Measurements from ENCODE around the gene SLC52A3.

Gene SLC52A3

DNA sequence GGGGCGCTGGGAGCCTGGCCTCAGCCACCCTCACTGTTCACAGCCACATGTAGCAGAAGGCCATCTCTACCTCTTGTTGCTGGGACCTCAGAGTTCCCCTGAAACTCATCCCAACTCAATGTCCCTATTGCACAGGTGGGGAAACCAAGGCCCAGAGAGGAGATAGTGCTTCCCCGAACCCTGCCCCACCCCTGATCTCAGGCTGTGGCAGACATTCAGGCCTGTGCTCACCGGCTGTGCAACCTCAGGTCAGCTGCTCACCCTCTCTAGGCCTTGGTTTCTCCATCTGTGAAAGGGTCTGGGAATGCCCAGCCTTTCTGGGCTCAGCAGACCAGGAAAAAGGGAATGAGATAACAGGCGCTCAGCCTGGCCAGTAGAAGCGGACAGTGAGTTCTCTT lies 6.4 kb upstream of the SLC52A3 start:
- no peak for DNase-seq (ENCODE audit: low read depth)
- TF ChIP-seq, protein P1, sequence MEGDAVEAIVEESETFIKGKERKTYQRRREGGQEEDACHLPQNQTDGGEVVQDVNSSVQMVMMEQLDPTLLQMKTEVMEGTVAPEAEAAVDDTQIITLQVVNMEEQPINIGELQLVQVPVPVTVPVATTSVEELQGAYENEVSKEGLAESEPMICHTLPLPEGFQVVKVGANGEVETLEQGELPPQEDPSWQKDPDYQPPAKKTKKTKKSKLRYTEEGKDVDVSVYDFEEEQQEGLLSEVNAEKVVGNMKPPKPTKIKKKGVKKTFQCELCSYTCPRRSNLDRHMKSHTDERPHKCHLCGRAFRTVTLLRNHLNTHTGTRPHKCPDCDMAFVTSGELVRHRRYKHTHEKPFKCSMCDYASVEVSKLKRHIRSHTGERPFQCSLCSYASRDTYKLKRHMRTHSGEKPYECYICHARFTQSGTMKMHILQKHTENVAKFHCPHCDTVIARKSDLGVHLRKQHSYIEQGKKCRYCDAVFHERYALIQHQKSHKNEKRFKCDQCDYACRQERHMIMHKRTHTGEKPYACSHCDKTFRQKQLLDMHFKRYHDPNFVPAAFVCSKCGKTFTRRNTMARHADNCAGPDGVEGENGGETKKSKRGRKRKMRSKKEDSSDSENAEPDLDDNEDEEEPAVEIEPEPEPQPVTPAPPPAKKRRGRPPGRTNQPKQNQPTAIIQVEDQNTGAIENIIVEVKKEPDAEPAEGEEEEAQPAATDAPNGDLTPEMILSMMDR (IDR thresholded peaks at IDR 0.05; ENCODE audit: insufficient read depth, low read depth, low read length, missing control alignments): no peak
- no peak overlapping the region for H3K4me3 ChIP-seq (ENCODE audit: low read length)

DNA sequence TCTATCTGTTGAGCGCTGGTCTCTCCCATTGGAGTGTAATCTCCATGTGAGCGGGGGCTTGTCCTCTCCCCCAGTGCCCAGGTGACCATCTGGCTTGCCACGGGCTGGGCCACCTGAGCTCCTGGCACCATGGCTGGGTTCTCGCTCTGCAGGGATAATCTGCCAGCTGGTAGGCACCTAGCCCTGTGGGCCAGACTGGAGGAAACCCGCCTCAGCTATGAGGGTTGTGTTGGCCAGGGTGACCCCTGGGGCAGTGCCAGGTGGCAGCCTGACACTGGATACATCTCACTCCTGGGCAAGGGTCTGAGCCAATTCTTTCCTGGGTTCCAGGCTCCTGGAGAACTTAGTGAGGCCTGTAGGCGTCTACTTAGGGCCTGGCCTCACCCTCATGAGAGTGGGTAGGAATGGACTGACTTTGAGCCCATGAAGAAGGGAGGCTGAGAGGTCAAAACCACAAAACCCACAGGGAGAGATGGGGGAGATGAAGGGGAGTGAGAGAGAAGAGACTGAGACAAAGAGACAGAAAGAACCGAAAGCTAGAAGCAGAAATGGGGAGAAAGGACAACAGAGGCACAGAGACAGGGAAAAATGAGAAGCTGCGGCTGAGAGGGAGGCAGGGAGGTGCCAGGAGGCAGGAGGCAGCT lies 5.8 kb upstream of the SLC52A3 start:
- TF ChIP-seq, protein P1 (IDR thresholded peaks at IDR 0.05; ENCODE audit: insufficient read depth, low read depth, low read length, missing control alignments): no peak

DNA sequence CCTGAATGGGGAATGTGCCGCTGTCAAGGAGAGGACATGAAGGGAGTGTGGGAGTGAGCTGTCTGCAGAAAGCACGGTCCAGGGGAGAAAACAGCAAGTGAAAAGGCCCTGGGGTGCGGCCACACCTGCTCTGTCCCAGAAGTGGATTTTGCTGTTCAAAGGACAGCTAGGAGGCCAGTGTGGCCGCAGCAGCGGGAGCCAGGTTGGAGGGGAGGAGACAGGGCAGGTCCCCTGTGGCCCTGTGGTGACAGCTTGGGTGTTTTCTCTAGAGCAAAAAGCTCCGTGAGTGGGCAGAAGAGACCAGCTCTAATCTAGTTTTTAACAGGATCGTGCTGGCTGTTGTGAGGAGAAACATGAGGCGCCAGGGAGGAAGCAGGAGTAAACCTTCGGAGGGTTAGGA lies 4.5 kb upstream of the SLC52A3 start:
- no peak overlapping the region for H3K4me3 ChIP-seq (ENCODE audit: low read length)
- no peak for DNase-seq (ENCODE audit: low read depth)
- TF ChIP-seq, protein P1 (IDR thresholded peaks at IDR 0.05; ENCODE audit: insufficient read depth, low read depth, low read length, missing control alignments): no peak

More for the DNA sequence above, 5.8 kb upstream of the SLC52A3 start:
- no peak for DNase-seq (ENCODE audit: low read depth)
- H3K4me3 ChIP-seq (ENCODE audit: low read length): no peak overlapping the region

DNA sequence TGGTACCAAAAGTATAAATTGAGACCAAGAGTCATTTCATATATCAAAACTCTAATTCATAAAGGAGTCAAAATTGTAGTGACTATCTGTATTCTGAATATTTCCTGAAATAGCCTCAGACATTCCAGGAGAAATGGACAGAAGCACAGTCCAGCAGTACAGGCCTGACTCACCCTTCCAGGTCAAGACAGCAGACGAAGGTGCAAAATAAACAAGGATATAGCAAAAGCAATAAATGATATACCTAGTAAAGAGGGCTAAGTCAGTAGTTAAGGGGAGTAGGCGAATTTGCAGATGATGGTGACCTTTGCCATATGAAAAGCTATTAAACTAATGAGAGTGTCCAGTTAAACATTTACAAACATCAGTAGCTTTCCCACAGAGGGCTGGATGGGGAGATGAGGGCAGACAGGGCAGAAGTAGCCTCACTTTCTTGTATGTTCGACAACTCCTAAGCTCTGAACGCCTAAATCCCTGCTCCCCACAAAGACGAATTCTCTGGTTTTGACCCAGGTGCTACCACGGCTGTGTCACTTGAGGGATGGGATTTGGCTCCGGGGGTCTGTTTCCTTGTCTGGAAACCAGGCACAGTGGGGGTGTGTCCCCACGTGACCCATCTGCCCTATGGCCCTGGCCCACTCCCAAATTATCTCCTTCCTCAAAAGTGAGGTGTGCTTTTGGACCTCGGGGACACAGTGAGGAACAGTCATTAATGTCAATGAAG lies 3.6 kb upstream of the SLC52A3 start:
- TF ChIP-seq, protein P1 (IDR thresholded peaks at IDR 0.05; ENCODE audit: insufficient read depth, low read depth, low read length, missing control alignments): no peak
- H3K4me3 ChIP-seq (ENCODE audit: low read length): no peak overlapping the region
- DNase-seq (ENCODE audit: low read depth): no peak

DNA sequence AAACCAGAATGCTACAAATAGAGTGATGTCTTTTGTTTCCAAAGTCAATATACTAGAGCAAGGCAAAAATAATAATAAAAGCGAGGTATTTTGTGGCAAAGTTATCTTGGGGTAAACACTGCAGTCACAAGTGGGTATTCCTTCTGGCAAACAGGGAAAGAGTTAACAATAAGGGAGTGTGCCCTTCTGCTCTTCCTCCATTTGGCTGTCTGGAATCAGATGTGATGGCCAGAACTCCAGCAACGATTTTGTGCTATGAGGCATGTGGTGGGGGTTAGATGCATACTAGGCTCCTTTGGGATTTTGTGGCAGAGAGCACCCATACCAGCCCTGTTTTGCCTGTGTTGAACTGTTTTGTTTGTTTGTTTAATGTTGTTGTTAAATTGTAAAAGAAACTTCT lies 2.4 kb upstream of the SLC52A3 start:
- TF ChIP-seq, protein P1 (IDR thresholded peaks at IDR 0.05; ENCODE audit: insufficient read depth, low read depth, low read length, missing control alignments): no peak
- H3K4me3 ChIP-seq (ENCODE audit: low read length): no peak overlapping the region
- DNase-seq (ENCODE audit: low read depth): no peak

DNA sequence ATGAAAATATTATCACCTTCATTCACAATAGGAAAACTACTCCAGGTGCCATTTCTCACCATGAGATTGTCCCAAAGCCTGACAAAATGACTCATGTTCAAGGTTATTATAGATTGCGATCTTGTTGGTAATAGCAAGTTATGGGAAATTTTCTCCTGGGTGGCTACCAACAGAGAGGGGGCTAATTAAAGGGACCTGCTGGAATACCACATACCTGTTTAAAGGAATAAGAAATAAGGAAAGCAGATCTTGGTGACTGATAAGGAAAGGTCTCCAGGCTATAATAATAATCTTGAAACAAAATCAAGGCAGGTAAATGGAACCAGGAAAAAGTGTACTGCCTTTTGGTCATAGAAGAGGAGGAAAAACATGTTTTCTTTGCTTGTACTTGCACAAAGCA lies 1.4 kb downstream of the SLC52A3 start:
- TF ChIP-seq, protein P1 (IDR thresholded peaks at IDR 0.05; ENCODE audit: insufficient read depth, low read depth, low read length, missing control alignments): no peak

More for the DNA sequence above, 1.4 kb downstream of the SLC52A3 start:
- H3K4me3 ChIP-seq (ENCODE audit: low read length): no peak overlapping the region
- no peak for DNase-seq (ENCODE audit: low read depth)
